Measurements from ENCODE around the gene EYA4.

EYA4 gene

DNA sequence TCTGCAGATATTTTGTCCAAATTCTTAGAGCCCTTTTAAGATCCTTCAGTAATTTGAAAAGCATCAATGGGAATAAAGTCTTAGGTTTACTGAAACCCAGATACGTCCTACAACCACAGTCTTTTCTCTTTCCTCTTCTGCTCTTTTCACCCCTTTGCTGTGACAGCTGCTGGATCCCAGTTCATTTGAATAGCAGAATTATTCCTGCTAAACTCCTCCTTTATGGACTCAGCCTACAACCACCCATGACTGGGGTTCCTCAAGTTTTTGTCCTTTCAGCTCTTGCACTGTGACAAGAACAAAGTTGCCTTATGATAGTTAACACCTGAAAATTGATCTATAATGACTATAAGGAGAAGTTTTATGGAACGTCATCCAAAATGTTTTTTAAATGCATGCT lies 237.5 kb downstream of the EYA4 start:
- TF ChIP-seq, protein P1, sequence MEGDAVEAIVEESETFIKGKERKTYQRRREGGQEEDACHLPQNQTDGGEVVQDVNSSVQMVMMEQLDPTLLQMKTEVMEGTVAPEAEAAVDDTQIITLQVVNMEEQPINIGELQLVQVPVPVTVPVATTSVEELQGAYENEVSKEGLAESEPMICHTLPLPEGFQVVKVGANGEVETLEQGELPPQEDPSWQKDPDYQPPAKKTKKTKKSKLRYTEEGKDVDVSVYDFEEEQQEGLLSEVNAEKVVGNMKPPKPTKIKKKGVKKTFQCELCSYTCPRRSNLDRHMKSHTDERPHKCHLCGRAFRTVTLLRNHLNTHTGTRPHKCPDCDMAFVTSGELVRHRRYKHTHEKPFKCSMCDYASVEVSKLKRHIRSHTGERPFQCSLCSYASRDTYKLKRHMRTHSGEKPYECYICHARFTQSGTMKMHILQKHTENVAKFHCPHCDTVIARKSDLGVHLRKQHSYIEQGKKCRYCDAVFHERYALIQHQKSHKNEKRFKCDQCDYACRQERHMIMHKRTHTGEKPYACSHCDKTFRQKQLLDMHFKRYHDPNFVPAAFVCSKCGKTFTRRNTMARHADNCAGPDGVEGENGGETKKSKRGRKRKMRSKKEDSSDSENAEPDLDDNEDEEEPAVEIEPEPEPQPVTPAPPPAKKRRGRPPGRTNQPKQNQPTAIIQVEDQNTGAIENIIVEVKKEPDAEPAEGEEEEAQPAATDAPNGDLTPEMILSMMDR (IDR thresholded peaks at IDR 0.05; ENCODE audit: extremely low read depth, missing control alignments): no peak
- DNase-seq (ENCODE audit: low spot score): no peak

DNA sequence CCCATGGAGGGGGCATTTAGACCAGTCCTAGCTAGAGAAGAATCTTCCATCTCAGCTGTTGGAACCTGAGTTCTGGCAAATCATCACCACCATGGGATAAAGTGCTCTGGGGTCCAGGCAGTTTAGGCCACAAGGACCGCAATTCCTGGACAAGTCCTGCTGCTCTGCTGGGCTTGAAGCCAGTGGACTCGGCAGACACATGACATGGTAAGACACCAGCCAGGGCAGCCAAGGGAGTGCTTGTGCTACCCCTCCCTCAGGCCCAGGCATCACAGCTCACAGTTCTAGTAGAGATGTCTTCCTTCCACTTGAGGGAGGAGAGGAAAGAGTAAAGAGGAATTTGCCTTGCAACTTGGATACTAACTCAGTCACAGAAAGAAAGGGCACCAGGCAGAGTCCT lies 246.0 kb downstream of the EYA4 start:
- TF ChIP-seq, protein P1 (IDR thresholded peaks at IDR 0.05; ENCODE audit: extremely low read depth, missing control alignments): no peak

DNA sequence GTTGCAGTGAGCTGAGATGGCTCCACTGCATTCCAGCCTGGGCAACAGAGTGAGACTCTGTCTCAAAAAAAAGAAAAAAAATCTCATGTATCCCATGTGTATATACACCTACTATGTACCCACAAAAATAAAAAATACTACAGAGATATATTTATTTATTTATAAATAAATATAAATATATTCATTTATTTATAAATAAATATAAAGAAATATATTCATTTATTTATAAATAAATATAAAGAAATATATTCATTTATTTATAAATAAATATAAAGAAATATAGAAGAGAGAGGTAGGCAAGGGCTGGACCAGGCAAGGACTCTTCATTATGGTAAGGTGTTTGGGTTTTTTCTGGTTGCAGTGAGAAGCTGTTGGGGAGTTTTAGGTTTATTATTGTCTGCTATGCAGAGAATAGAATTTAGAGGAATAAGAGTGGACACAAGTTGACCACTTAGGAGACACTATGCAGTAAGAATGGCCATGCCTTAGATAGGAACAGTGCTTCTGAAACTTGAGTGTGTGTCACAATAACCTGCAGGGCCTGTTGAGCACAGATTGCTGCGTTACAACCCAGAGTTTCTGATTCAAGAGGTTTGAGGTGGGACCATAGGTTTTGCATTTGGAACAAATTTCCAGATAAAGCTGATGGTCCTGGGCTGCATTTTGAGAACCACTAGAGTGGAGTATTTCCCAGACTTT lies 254.2 kb downstream of the EYA4 start:
- DNase-seq (ENCODE audit: low spot score): no peak
- TF ChIP-seq, protein P1 (IDR thresholded peaks at IDR 0.05; ENCODE audit: extremely low read depth, missing control alignments): no peak

More for the DNA sequence above, 246.0 kb downstream of the EYA4 start:
- DNase-seq (ENCODE audit: low spot score): no peak

DNA sequence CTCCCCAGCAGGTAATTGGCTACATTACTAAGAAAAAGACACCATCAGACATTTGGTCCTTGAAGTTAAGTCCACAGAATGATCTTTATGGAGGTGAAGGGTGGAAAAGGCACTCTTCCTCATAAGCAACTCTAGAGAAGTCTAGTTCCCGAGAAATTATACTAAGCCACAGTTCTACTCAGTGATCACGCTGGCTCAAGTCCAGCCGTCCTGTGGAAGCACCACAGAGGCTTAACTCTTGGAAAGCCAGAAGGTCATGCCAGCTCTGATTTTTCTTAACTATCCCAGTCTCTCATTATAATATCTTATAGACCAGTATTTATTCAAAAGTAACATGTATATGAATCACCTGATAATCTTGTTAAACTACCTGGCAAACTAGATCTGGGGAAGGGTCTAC lies 258.5 kb downstream of the EYA4 start:
- TF ChIP-seq, protein P1 (IDR thresholded peaks at IDR 0.05; ENCODE audit: extremely low read depth, missing control alignments): no peak
- DNase-seq (ENCODE audit: low spot score): no peak

DNA sequence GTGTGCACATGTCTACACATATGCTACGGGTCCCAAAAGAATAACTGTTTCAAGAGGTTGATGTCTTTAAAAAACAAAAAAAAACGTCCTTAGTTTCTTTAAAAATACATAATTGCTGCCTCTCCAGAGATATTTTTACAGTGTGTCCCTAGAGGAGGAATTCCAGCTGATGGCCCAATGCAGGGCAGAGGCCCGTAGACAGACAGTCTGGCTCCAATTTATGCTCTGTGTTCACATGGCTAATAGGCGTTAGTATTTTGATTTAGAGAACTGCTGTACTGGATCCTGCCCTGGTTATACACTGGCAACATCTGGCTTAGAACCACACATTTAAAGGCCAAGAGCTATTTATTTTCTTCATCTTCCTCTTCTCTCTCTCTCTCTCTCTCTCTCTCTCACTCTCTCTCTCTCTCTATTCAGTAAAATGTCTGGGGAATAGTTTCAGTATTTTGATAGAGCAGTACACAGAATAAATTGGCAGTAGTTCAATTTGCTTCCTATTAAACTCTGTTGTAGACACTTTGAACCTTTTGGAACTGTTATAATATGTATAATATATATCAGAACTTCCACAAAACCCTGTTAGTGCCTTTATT lies 260.6 kb downstream of the EYA4 start:
- TF ChIP-seq, protein P1 (IDR thresholded peaks at IDR 0.05; ENCODE audit: extremely low read depth, missing control alignments): no peak
- no peak for DNase-seq (ENCODE audit: low spot score)

DNA sequence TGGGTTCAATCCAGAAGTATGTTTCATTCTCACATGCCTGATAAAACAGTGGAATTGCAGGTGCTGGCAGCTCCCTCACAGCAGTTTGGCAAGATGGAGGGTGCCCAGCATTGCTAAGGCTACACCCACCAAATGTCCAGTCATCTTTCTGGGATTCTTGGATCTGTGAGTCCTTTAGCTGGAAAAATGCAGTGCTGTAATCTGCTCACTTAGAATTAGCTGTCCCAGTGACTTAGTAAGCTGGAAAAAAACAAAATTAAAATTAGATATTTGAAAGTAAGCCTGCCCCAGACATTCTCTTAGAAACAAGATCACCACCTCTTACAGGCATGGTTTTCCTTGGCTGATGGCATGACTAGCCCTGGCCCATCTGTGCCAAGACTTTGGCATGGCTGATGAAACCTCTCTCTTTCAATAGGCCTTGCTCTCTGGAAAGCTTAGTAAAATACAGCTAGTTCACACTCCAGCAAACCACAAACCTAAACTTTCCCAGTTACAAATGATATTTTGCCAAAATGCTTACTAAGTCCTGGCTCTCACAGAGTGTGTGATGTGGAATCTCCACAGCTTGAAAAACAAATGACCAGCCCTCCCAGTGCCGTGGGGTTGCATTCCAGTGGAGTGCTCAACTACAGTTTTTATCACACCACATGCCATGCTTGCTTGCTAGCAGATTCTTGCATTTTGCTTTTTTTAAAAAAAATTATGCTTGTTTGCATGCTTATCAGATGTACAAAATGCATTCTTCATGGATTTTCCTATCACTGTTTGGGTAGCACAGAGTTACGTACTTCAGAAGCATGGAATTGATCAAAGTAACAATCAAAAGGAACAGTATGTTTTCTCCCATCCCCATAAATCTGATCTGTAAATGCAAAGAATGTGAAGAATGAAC lies 261.5 kb downstream of the EYA4 start:
- TF ChIP-seq, protein P1 (IDR thresholded peaks at IDR 0.05; ENCODE audit: extremely low read depth, missing control alignments): no peak
- DNase-seq (ENCODE audit: low spot score): no peak

DNA sequence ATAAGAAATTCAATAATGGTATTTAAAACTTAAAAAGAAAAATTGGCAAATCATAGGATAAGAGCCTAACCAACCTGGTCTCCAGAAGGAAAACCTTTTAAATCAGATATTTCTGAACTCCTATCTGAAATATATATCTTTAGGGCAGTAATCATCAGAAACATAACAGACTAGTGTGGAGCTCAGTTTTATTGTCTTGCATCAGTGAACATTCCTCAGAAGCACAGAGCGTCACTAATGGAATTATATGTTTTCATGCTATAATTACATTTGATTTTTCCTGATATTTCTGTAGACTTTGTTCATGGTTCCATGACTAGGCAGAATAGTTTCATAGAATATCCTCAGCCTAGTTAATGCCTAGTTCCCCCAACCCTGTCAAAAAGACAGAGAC lies 262.2 kb downstream of the EYA4 start:
- TF ChIP-seq, protein P1 (IDR thresholded peaks at IDR 0.05; ENCODE audit: extremely low read depth, missing control alignments): no peak
- DNase-seq (ENCODE audit: low spot score): no peak
